Glomerular endothelial cell (primary cell): Measurements from ENCODE around the gene SYNE2. TPM values are rescaled to one million over a fixed set of nuclear protein-coding genes. Genes with fewer than 3 reads are reported as not detected.
"Not testable (repeated sequence)": the region's sequence is repeated elsewhere in the genome, so short reads cannot be mapped to it uniquely, and the experiment has no call there.

Experiments
- DNase-seq: peaks from one replicate; pipeline ENCODE4 v3.0.0-alpha.2; 2011; ENCODE audit warnings: low read depth, low spot score; ENCODE audit errors: extremely low read depth
- total RNA-seq: library from RNA; depleted of rRNA; stranded (reverse); fragments of >200 nt; gene quantifications from 2 replicates; pipeline ENCODE4 v1.2.3, GENCODE V29; 2015

The SYNE2 gene
- total RNA-seq, 1 donor from 2014 or later = 35.6 TPM

DNA sequence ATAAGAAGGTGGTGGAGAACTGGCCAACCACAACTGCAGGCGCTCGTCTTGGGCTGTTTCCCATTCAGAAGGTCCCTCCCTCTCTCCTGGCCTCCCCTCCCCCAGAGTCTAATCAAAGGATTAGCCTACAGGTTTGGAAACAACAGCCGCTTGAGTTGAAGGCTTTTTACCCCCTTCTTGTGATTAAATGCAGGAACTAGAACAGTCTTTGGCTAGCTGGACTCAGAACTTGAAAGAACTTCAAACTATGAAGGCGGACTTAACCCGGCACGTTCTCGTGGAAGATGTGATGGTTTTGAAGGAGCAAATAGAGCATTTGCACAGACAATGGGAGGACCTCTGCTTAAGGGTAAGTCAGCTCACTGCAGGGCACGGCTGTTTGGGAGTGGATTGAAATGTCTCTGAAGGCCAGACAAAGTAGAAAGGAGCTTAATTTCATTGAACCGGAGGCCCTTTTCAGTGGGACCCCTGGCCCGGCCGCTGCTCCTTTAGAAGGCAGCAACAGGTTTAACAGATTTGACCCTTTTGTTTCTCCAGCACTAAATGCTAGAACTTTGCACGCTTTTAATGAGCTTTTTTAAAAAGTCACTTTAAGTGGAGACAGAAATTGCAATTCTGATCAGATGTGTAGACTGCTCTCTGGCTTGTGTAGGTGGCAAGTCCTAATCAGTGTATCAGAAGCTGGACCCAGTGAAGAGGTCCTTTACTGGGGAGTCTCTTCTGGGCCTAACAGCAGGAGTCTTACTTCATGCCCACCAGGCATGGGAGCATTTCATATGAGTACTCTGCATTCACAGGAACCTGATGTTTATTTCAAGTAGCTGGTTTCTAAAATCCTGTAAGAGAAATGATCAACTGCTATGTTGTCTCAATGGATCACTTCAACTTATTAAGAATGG, 333.7 kb downstream of the SYNE2 start:
- DNase-seq = no peak

DNA sequence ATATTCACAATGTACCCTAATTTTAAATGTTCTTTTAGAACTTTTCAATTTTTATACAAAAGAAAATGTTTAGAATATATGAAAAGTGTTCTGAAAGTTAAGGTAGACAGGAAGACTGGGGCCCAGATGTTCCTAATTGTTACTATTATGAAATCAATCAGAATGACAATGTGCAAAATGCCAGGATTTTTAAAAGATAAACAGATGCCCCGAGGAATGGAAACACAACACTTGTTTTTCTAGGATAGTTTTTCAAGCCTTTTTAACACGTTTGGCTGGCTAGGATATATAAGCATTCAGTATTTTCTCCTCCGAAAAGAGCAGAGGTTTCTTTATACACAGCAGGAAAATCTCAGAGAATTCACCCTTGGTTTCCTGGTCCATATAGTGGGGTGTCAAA, 334.5 kb downstream of the SYNE2 start:
- no peak for DNase-seq

DNA sequence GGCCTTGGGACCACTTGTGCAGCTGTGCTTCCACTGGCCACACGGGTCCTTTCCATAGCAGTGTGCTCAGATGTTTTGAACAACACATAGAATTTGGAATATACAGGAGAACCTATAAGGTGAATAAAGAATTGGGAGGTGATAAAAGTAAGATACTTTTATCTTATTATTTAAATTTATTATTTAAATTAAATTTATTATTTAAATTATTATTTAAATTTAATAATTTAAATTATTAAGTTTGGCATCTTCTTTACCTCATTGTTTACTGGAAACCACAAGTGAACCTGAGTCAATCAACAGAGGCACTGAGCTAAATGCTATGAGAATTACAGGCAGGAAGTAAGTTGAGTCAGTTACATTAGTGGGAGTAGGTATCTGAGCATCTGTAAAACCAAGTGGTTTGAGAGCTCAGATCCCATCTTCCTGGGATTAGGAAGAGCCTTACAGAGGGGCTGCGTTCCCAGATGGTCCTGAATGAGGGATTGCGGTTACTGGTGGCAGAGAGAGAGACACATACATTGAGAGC, 338.2 kb downstream of the SYNE2 start:
- no peak for DNase-seq

DNA sequence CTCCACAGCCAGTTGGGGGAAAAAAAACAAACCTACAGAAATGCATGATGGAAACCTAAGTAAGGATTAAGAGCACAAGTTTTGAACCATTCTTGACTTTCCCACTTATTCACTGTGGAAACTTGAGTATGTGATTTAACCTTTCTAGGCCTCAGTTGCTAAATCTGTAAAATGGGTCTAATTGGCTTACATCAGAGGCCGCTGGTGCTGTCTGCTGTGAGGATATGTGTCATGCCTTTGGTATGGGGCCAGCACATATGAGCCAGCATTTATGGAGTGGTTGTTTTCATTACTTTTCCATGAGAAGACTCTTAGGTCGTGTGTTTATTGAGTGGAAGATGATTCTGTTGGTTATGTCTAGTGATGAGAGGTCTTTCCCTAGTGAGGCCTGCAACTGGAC, 339.0 kb downstream of the SYNE2 start:
- no peak for DNase-seq

DNA sequence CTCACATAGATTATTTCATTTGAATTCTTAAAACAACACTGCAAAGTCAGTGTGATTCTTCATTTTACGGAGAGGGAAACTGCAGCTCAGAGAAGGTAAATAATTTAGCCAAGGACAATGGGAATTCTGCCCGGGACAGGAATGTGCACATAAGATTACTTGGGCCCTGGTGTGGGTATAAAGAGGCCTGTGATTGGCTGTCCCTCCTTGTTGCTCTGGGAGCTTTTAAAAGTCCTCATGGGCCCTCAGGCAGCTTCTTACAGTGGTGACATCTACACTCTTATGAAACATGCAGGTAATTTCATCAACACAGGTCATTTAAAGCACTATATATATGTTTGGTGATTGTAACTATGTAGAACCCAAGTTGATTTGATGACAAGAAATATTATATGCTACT, 341.0 kb downstream of the SYNE2 start:
- DNase-seq = no peak

DNA sequence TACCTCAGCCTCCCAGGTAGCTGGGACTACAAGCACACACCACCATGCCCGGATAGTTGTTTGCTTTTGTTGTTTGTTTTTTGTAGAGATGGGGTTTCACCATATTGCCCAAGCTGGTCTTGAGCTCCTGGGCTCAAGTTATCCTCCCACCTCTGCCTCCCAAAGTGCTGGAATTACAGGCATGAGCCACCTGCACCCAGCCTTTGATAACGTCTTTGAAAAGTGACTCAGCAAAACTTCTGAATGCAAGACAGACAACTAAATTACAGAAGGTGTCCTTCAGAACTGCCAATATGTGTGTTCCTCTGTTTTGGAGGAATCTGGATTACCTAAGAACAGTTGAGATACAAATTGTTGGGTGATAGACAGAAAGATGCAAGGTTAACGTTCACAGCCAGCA, 341.6 kb downstream of the SYNE2 start:
- no peak for DNase-seq

DNA sequence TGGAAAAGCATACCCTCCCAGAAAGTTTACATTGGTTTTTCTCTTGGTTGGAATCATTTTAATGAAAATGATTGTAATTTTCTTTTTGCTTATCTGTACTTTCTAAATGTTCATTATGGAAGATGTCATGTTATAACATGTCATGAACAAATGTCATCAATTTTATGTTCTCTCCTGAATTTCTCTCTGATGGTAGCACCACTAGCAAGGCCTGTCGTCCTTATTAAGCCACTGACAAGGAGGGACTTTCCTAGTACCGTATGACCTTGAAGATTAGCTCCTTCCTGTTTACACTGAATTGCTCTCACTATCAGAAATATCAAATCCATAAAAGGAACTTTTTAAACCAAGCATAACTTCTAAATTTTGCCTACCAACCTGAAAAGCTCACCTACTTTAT, 342.4 kb downstream of the SYNE2 start:
- no peak for DNase-seq

DNA sequence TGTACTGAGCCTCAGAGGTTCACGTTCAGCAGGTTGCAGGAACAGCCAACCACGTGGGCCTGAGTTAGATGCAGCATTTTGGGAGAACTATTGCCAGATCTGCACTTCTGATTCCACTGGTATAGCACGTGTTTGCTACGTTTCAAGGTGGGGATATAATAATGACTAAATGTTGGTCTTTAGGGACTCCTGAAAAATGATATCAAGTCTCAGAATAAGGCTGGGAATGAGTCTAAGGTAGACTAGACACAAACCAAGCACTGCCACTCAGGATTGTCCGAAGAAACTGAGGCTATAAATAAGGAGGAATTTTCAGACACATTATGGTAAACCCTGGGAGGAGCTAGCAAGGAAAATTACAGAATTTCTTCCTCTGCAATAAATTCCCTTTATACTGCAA, 343.3 kb downstream of the SYNE2 start:
- DNase-seq = no peak

DNA sequence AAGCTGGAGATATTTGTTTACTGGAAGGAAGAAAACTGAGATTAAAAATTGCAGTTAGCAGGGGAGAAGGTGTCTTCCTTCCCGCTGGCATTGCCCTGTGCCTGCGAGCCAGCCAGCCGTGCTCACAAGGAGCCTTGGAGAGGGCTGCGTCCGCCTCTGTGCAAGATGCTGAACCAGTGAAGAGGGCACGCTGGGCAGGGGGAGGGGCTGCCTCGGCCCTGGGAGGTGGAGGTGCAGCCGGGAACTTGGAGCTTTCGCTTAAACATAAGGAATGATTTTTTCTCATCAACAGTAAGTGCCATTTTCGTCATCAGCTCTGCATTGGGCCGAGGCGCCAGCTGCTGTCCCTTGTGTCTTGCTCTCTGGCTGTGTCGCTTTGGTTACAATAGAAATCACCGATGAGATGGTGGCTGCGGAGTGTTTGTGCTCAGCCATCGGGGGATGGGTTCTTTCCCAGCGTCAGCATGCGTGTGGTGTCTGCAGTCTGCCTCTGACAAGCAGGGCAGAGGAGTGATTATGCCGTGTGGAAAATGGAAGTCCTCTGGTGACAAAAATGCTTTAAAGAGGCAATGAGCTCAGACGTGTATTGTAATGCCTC, 344.1 kb downstream of the SYNE2 start:
- no peak for DNase-seq

DNA sequence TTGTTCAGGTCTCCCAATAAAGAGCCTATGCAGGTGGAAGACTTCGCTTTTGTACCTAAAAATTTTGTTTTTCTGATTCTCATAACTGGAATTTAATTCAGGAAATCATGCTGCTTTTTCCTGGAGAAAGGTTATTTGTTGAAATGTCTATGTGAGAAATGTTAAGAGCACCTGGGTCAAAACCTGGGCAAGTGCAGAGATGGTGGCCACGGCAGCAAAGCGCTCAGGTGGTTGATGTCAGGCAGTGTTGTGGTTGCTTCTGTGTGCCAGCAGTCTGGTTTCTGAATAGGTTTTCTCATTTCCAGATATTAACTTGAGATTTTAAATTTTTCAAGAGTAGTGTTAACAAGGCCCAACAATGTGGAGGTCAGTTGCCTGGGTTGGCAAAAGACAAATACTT, 345.2 kb downstream of the SYNE2 start:
- no peak for DNase-seq

DNA sequence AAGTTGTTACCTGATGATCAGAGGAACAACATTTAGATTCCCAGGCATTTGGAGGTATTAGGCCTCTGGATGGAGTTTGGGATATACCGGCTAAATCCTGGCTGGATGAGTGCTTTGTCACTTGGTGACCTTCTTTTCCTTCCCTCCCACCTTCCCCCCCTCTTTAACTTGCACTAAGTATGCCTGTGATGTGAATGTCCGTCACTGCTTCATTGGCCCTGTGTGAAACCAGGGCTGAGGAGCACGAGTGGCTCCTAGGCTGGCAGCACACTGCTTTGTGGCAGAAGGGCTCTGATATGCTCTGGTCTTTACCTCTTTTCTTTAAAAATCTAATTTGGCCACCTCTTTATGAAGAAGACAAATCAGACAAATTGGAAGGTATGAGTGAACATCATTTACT, 345.7 kb downstream of the SYNE2 start:
- DNase-seq = no peak

DNA sequence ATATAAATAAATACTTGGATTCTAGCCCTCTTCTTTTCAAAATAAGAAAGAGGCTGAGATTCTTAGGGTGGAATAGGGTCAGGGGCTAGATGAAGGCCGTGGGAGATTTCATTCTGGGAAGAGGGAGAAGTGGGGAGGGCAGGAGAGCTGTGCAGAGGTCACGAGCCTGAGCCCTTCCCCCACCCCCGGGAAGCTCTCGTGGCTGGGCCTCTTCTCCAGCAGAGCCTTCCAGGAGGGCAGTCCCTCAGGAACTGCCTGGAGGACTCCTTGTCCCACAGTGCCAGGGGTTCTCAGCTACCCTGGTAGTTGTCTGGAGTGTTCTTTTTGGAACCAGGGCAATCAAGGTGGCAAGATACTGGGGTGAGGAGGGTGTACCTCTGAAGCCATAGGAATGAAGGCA, 347.4 kb downstream of the SYNE2 start:
- no peak for DNase-seq

DNA sequence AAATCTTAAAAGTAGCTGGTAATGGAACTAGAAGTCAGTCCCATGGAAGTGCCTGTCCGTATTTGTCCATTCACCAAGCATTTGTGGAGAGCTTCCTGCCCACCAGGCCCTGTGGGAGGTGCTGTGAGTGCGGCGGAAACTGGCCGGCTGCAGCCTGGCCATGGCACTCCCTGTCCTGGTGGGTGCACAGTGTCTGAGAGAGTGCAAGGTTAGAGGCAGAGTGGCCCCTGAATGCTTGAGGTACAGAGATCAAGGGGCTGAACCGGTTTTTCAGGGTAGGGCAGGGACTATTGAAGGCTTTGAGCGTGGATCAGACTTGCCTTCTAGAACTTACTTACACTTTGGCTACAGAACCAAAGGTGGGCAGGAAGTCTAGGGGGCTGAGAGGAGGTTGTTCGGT, 348.5 kb downstream of the SYNE2 start:
- DNase-seq = no peak

DNA sequence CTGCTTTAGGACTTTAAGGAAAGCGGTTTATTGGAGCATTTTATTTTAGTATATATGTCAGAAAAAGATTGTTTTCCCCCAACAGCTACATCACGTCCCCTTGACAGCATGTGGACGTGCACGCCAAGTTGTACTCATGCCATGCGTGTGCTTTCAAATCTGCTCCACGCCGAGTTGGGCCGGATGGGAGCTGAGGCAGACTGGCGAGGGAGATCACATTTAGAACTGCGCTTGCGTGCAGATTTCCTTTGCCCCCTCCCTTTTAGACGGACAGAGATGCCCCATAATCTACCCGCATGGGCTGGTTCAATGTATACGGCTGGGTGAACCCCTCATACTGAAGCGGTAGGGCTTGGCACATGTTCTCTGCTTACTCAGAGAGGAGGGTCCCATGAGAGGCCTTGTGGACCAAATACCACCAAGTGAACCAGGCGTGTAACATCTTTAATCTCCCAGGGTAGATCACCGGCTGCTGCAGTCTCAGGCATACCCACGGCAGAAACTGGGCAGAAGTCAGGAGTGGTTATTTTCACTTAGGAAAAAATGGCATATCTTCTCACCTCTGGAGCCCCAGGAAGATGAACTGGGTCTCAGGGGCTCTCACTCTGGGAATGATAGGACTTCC, 349.2 kb downstream of the SYNE2 start:
- no peak for DNase-seq

DNA sequence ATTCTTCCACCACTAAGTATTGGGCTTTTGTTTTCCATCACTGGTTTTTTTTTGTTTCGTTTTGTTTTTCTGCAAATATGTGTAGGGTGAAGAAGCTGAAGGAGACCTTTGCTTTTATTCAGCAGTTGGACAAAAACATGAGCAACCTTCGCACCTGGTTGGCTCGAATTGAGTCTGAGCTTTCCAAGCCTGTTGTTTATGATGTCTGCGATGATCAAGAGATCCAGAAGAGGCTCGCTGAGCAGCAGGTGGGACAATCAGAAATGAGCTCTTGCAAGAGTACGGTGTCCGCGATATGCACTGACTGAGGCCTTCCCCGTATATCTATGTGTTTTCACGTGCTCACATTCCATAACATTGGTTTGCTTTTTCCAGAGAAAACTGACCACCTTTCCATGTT, 349.9 kb downstream of the SYNE2 start:
- no peak for DNase-seq

DNA sequence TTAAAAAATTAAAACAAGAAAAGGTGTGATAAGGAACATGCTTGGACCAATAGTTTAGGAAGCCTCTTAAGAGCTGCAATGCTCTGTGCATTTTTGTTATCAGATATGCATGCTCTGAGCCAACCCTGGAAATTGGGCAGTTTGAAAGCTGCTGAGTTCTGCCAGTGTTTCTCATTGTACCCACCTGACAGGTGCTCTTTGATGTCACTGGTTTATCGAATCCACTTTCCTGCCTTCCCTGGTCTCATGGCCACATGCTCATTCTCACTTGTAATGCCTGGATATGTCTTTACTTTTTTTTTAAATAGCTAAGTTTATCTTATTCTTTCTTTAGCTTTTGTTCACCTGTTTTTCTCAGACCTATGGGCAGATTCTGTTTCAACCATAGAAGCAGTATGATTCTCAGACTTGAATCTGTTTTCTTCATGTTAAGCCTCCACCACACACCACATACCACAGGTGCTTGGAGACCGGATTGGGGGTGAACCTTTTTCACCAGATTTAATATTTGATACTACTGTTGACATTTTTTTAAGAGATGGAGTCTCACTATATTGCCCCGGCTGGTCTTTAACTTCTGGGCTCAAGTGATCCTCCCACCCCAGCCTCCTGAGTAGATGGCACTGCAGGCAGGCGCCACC, 350.7 kb downstream of the SYNE2 start:
- DNase-seq = no peak

DNA sequence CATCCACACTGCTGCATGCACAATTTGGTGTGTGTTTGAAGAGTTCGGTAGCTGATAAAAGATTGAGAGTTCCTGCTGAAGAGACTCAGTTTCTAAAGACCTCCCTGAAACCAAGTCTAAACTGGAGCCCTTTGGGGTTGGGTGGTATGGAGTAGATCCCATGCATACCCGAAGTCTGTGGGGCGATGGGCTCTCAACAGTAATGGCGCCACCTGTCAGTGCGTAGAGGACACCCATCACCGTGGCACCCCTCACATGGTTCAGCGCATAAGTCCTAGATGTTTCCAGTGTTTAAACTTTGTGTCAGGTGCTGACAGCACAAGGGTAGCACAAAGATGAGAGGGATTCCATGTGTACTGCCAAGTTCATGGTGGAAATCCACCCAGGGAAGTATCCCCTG, 355.5 kb downstream of the SYNE2 start:
- DNase-seq = no peak

DNA sequence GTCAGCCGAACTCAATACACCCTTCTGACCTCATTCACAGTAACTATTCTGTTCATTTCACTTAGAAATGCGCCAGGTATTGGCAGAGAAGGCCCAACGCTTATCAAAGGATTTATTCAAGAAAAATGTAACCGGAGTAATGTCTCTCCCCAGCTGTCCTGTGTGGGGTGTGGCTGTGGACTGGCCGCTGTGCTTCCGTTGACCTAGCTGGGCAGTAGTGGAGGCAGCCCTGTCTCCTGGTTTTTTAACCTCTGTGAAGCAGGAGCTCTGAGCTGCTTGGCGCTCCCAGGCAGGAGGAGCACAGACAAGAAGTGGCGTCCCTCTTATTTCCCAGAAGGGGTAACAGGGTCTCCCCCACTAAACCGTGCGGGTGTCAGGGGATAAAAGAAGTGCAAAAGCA, 356.2 kb downstream of the SYNE2 start:
- DNase-seq = no peak

DNA sequence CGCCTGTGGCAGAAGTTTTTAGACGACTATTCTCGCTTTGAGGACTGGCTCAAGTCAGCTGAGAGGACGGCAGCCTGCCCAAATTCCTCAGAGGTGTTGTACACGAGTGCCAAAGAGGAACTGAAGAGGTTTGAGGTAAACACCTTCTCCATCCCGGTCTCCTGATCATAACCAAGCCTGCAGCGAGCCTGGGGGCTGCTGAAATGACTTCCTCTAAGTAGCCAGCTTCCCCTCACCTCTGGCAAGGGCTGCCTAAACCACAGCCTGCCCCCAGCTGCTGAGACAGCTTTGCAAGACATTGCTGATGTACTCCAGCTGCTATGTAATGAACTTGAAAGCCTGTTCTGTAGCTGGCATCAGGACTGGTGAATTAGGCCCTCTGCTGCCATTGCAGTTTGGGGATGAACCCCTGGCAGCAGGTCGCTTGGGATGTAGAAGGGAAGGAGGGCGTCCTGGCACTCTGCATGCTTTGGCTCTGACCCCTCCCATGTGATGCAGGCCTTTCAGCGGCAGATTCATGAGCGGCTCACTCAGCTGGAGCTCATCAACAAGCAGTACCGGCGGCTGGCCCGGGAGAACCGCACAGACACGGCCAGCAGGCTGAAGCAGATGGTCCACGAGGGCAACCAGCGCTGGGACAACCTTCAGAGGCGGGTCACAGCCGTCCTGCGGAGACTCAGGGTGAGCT, 356.8 kb downstream of the SYNE2 start:
- DNase-seq = no peak

DNA sequence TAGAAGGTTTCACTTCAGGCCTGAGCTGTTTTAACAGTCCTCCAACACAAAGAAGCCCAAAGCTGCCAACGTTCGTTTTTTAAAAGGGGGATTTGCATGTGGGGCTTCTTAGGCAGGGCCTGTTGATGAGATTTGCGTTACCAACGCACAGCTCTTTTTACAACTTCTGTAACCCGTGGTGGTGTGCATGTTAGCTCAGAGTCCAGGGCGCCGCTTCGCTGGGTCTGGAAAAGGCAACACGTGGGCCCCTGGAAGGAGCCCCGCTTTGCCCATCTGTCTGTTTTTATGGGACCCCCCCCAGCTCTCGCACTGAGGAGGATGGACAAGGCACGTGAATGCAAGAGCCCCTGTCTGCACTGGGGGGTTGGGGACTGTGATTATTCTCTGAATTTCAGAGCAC, 357.4 kb downstream of the SYNE2 start:
- no peak for DNase-seq

DNA sequence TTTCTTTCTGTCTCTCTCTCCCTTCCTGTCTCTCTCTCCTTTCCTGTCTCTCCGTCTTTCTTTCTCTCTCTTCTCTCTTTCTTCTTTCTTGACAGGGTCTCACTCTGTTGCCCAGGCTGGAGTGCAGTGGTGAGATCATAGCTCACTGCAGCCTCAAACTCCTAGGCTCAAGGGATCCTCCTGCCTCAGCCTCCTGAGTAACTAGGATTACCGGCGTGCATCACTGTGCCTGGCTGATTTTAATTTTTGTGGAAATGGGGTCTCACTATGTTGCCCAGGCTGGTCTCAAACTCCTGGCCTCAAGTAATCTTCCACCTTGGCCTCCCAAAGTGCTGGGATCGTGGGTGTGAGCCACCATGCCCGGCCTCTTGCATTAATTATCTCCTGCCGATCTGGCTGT, 358.1 kb downstream of the SYNE2 start:
- DNase-seq = not testable (repeated sequence)
